RKO (cell line): Measurements from ENCODE around the gene SPATA6L.
A peak's percentile ranks its signal among the peaks of the same experiment; 100 is the strongest.

ENCODE experiments used
- DNase-seq: peaks from one replicate; pipeline ENCODE4 v3.0.0-alpha.2; 2016; ENCODE audit warnings: low spot score

The SPATA6L gene

DNA sequence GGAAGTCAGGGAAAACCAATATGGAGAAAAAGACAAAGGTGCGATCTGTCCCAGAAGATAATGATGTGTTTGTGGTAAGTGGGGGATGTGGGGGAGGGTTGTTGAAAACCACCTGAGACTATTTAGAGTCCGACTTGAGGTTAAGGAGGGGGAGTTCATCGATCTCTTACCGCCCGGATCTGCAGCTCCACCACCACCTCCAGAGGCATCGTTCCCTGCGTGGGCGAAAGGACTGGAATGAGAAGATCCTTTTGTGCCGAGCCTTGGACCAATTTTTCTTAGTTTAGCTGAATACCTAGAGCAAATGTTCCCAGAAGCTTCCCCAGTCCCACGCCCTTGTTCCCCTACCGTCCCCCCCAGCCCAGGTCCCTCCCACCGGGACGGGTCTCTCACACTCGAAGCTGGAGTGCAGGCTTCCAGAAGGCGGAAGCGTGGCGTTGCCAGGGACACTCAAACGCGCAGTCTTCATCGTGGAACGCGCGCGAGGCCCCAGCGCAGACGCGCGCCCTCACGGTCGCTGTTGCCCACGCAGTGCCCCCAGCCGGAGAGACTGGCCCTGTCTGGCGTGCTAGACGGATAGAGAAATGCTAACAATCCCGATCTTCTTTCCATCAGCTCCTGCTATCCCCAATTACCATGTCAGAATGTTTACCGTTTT, at the start of gene SPATA6L:
Gene SPATA6L, minus strand, starts transcription at position 439 of the 658 bp plus-strand sequence. Its CDS starts 230 bp downstream, at position 209.
- peak; percentile 79 for DNase-seq

- no peak for DNase-seq
Observed at GRCh38 chr9:4714266-4715016, 48.2 kb upstream of the SPATA6L start.

- no peak for DNase-seq
Observed at GRCh38 chr9:4713849-4714248, 47.6 kb upstream of the SPATA6L start.

DNA sequence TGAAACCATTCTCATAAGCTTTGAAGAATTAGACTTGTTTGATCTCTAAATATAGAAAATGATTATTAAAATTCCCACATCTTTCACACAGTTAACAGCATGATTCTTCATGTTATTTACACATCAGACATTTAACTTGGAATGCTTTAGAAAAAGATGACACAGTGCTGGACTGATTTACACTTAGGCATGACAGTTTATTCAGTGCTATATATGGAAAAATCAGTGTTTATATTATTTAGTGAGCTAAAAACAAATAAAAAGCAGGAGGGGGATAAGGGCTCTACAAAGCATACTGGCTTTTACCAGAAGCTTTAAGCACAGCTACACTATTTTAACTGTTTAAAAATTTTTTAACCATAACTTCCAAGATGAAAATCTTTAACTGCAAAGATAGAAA, 43.1 kb upstream of the SPATA6L start:
- DNase-seq, result no peak

- DNase-seq, result no peak
Observed at GRCh38 chr9:4706971-4707622, 40.8 kb upstream of the SPATA6L start.

- DNase-seq, result no peak
Observed at GRCh38 chr9:4706021-4706420, 39.7 kb upstream of the SPATA6L start.

DNA sequence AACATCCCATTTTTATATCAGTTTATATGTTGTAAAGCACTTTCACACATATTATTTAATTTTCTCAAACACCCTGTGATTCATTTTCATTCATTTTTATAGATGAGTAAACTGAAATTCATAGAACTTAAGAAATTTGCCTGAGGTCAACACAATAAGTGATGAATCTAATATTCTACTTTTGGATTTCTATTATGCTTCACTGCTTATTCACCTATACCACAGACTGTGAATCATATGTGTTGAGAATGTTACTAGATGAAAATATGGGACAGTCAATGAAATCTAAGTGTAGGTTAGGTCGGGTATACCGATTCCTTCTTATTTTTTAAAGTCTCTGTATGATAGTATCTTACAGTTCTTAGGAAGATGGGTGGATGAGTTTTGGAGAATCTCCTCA, 37.8 kb upstream of the SPATA6L start:
- DNase-seq, result peak; percentile 22

GRCh38 chr9:4701526-4701925, 35.2 kb upstream of the SPATA6L start:
- no peak for DNase-seq

DNA sequence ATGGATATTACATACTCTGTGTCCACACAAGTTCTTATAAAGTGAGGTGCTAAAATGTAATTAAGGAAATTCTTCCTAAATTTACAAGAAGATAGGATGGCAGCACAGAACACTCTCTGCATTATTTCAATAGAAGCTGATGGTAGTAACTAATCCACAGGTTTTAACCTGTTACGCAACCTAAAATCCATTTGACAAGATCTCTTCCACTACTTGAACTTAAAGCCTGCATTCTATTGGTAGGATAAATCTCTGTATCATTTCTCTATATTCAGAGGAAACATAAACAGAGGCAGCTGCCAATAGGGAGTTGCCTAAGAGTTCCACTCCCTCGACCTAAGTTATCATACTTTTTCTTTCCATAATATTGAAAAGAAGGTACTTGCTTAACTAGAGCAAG, 34.7 kb upstream of the SPATA6L start:
- DNase-seq, result no peak

DNA sequence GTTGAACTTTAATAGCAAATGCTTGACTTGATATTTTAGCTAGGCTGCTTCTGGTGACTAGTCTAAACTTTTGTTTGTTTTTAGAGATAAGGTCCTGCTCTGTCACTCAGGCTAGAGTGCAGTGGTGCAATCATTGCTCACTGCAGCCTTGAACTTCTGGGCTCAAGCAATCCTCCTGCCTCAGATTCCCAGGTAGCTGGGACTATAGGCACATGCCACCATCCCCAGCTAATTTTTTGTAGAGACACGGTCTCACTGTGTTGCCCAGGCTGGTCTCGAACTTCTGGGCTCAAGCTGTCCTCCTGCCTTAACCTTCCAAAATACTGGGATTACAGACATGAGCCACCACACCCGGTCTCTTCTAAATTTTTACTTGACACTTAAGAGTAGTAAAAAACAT, 33.8 kb upstream of the SPATA6L start:
- DNase-seq, result no peak

- DNase-seq, result peak; percentile 48
Observed at GRCh38 chr9:4691795-4692194, 25.5 kb upstream of the SPATA6L start.

GRCh38 chr9:4690144-4690543, 23.9 kb upstream of the SPATA6L start:
- DNase-seq, result no peak

- no peak for DNase-seq
Observed at GRCh38 chr9:4689687-4690104, 23.4 kb upstream of the SPATA6L start.

DNA sequence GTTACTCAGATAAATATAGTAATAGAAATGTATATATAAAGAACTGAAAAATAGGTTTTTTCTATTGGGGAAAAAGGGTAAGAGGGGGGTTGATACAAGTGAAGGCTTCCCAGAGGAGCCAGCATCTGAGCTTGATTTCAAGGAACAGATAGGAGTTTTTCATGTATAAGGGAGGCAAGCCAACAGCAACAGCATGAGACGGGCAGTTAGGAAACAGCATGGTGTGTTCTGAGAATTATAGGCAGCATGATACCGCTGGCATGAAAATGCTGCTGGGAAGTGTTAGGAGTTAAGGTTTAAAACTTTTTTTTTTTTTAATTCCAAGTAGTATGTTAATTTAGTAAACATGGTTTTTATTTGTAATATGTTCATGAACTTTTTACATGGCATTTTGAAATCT, 22.7 kb upstream of the SPATA6L start:
- DNase-seq, result no peak

DNA sequence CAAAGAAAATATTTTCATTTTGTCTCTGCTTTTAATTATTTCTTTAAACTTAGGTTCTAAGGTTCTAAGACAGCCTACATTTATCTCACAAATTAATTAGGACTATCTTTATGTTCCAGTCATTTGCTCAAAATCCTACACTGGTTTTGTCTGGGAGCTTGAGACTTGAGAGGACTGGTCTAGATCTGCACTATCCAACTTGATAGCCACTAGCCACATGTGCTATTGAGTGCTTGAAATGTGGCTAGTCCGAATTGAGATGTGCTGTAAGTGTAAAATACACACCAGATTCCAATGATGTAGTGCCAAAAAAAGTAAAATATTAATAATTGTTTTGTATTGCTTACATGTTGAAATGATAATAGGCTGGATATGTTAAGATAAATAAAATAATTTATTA, 20.3 kb upstream of the SPATA6L start:
- no peak for DNase-seq

GRCh38 chr9:4686112-4686511, 19.8 kb upstream of the SPATA6L start:
- DNase-seq, result no peak

GRCh38 chr9:4684820-4685219, 18.5 kb upstream of the SPATA6L start:
- DNase-seq, result no peak

GRCh38 chr9:4680750-4681149, 14.5 kb upstream of the SPATA6L start:
- peak; percentile 85 for DNase-seq

DNA sequence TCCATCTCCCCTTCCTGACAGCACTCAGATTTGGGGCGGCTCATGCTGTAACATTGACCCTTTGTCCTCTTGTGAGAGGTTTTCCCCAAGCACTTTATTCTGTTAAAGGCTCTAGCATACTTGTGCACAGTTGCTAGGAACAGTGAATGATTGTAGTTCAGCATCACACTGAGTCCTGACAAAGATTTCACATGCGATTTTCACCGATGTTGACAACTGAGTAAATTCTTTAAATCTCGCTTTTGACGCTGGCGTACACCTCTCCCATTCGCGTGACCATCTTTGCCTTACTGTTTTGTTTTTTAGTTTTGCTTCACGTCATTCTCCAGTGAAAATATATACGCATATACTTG, 13.9 kb upstream of the SPATA6L start:
- peak; percentile 38 for DNase-seq

DNA sequence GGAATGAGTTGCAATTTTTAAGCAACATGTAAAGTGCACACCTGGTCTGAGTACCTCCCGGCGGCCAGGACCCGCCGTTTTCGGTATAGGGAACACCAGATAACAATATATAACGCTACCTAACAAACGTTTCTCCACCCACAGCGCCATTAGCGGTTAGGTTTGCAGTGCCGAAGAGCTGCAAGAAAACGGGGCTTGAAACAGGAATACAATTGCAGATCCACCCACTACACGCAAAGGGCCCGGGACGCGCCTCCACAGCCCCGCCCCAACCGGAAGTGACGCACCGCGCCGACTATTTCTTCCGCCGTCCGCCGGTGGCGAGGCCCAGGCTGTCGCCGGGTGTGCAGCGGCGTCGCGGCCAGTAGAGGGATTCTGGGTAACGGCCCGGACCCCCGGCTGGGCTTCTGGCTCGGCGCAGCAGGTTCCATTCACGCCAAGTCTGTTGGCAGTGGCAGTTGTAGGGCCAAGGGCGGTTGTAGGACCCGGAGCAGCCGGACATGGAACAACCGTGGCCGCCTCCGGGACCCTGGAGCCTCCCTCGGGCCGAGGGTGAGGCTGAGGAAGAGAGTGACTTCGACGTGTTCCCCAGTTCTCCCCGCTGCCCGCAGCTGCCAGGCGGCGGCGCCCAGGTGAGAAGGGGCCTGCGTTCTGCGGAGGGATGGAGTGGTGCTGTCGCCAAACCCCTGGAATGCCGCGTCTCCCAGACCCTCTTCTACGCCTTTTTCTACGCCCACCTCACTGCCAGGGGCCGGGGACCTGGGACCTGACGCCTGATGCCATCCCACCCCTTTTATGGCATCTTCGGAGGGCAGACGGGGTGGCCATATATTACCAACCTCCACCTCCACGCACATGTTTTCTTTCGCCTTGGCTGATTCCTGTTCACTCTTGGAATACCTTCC, 13.2 kb upstream of the SPATA6L start, which contains the start of gene CDC37L1:
Gene CDC37L1, plus strand, starts transcription at position 302 of the 905 bp plus-strand sequence. Its CDS starts 199 bp downstream, at position 501.
- peak; percentile 96 for DNase-seq

- peak; percentile 55 for DNase-seq
Observed at GRCh38 chr9:4678679-4679267, 12.5 kb upstream of the SPATA6L start.

DNA sequence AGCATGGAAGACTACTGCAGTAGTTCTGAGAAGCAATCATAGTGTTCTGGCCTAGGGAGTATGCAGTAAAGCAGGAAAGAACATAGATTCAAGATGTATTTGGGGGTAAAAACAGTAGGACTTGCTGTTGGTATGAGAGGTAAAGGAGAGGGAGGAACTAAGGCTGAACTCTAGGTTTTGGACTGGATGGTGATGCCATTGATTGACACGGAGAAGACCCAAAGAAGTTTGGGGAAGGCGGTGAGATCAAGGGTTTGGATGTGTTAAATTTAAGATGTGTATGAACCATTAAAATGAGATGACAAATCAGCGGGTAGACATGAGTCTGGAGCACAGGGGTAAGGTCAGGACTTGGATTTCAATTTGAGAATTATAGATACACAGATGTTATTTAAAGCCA, 11.1 kb upstream of the SPATA6L start:
- DNase-seq, result no peak
